ENCODE results near the gene GPN2. TPM values are rescaled to one million over a fixed set of nuclear protein-coding genes. Genes with fewer than 3 reads are reported as not detected.

Gene GPN2
- 8.5 and 8.8 TPM in 2 replicates for total RNA-seq

GRCh38 chr1:26889551-26890466 is at the start of gene GPN2:
Gene GPN2 (minus strand): TSS chr1:26890283. CDS start chr1:26890096, 187 bp downstream.

GRCh38 chr1:26921540-26922430 is 31.7 kb upstream of the GPN2 start, which contains the start of gene NUDC:
Gene NUDC (plus strand): TSS chr1:26921743. CDS start chr1:26921849, 106 bp downstream.

GRCh38 chr1:26913754-26914619 is 23.9 kb upstream of the GPN2 start, which contains the start of gene NR0B2:
Gene NR0B2 (minus strand): TSS chr1:26913975. CDS start chr1:26913940, 35 bp downstream.

GRCh38 chr1:26900001-26900814 is 10.1 kb upstream of the GPN2 start, which contains the start of gene GPATCH3:
Gene GPATCH3 (minus strand): TSS chr1:26900467. CDS start chr1:26900442, 25 bp downstream.

GRCh38 chr1:26862781-26863684 is 27.1 kb downstream of the GPN2 start, which contains the start of gene SFN:
Gene SFN (plus strand): TSS chr1:26863149. CDS start chr1:26863213, 64 bp downstream.

GRCh38 chr1:26826261-26827105 is 63.6 kb downstream of the GPN2 start, which contains the start of gene ZDHHC18:
Gene ZDHHC18 (plus strand): TSS chr1:26826688. CDS start chr1:26826805, 117 bp downstream.

Other genes with a start within 250 kb of the GPN2 start
- 18.8 and 21.3 TPM in 2 replicates for gene ARID1A, start 194.3 kb downstream of the GPN2 start, total RNA-seq
- 7.7 and 25.5 TPM in 2 replicates for gene PIGV, start 102.3 kb downstream of the GPN2 start, total RNA-seq
- gene ZDHHC18, start 63.6 kb downstream of the GPN2 start, total RNA-seq = 5.0 and 12.1 TPM in 2 replicates
- gene SFN, start 27.1 kb downstream of the GPN2 start, total RNA-seq = not detected in 2 replicates
- 7.8 and 9.0 TPM in 2 replicates for gene GPATCH3, start 10.2 kb upstream of the GPN2 start, total RNA-seq
- gene NR0B2, start 23.7 kb upstream of the GPN2 start, total RNA-seq = not detected in 2 replicates
- 40.8 and 58.8 TPM in 2 replicates for gene NUDC, start 31.5 kb upstream of the GPN2 start, total RNA-seq
- gene KDF1, start 70.2 kb upstream of the GPN2 start, total RNA-seq = not detected in 2 replicates
- gene TRNP1, start 103.4 kb upstream of the GPN2 start, total RNA-seq = 205 and 207 TPM in 2 replicates
- 29.8 and 32.7 TPM in 2 replicates for gene TENT5B, start 122.6 kb upstream of the GPN2 start, total RNA-seq

Measured in pericardium fibroblast (primary cell).